ENCODE measurements around the gene DDX18. TPM values are rescaled to one million over a fixed set of nuclear protein-coding genes. Genes with fewer than 3 reads are reported as not detected.
A peak's percentile ranks its signal among the peaks of the same experiment; 100 is the strongest.

DDX18 gene
- total and polyA plus RNA-seq, 2 donors (not counting 3 experiments of a cell fraction or from before 2014, with no cell fraction given) = 15.8 to 50.4 TPM

DNA sequence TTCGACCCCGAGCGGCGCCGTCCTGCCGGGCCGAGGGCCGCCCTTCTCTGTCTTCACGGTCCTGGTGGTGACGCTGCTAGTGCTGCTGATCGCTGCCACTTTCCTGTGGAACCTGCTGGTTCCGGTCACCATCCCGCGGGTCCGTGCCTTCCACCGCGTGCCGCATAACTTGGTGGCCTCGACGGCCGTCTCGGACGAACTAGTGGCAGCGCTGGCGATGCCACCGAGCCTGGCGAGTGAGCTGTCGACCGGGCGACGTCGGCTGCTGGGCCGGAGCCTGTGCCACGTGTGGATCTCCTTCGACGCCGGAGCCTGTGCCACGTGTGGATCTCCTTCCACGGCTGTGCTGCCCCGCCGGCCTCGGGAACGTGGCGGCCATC is 45.0 kb downstream of the DDX18 start:
- BruUV-seq (replicated peaks) = no TSS peak
- dilution Hi-C loops (cut with MboI; ENCODE audit: extremely low pct_ligation_motif_present, low sequenced_read_pairs) = no loop called here

More for the DNA sequence above, 45.0 kb downstream of the DDX18 start:
- FAIRE-seq = no peak
- Histone ChIP-seq H3K79me2 (ENCODE audit: control insufficient read depth, insufficient read depth, low read length) (no peaks in the 10 kb centered on the region), H3K9me1 (replicated peaks; ENCODE audit: control insufficient read depth, extremely low read depth, insufficient read depth, low read length) (no peaks in the 10 kb centered on the region), H3K4me3 (replicated peaks in 1 of 3; ENCODE audit: insufficient read depth in 1 of 3, low read depth in 1 of 3, low read length in 3 of 3) (no peak overlapping the region), H3K27ac (ENCODE audit: insufficient read depth, low read depth, low read length) (no peak overlapping the region), H4K20me1 (replicated peaks; ENCODE audit: control insufficient read depth, extremely low read depth, insufficient read depth, low read length) (no peaks in the 10 kb centered on the region), H3K4me2 (ENCODE audit: insufficient read depth, low read length) (no peak overlapping the region), H3K36me3 (ENCODE audit: control insufficient read depth in 2 of 2, extremely low read depth in 1 of 2, insufficient read depth in 2 of 2, low read length in 2 of 2) (no peaks in the 10 kb centered on the region), H3K9me3 (replicated peaks; ENCODE audit: control insufficient read depth, insufficient read depth, low read length) (no peaks in the 10 kb centered on the region), H2AFZ (ENCODE audit: low read depth, low read length) (no peak overlapping the region), H3K9ac (replicated peaks; ENCODE audit: extremely low read depth, insufficient read depth, low read length) (no peak overlapping the region), H3K4me1 (ENCODE audit: control insufficient read depth, extremely low read depth, insufficient read depth, low read length) (peaks cover 18% of the 10 kb centered on the region), H3K27me3 (ENCODE audit: control insufficient read depth in 2 of 2, insufficient read depth in 2 of 2, low read length in 2 of 2) (peaks cover 7 to 12% of the 10 kb centered on the region in 2 experiments)
- ChIA-PET POLR2A (no interaction called here), CTCF (no interaction called here)
- DNase-seq (ENCODE audit: low read depth, low spot score) = no peak
- TF ChIP-seq, protein P1, sequence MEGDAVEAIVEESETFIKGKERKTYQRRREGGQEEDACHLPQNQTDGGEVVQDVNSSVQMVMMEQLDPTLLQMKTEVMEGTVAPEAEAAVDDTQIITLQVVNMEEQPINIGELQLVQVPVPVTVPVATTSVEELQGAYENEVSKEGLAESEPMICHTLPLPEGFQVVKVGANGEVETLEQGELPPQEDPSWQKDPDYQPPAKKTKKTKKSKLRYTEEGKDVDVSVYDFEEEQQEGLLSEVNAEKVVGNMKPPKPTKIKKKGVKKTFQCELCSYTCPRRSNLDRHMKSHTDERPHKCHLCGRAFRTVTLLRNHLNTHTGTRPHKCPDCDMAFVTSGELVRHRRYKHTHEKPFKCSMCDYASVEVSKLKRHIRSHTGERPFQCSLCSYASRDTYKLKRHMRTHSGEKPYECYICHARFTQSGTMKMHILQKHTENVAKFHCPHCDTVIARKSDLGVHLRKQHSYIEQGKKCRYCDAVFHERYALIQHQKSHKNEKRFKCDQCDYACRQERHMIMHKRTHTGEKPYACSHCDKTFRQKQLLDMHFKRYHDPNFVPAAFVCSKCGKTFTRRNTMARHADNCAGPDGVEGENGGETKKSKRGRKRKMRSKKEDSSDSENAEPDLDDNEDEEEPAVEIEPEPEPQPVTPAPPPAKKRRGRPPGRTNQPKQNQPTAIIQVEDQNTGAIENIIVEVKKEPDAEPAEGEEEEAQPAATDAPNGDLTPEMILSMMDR (IDR thresholded peaks at IDR 0.05; ENCODE audit: extremely low read depth in 1 of 2, insufficient read depth in 1 of 2, low read depth in 1 of 2, low read length in 2 of 2) = no peak
- TF ChIP-seq, protein P2, sequence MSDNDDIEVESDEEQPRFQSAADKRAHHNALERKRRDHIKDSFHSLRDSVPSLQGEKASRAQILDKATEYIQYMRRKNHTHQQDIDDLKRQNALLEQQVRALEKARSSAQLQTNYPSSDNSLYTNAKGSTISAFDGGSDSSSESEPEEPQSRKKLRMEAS (IDR thresholded peaks at IDR 0.05; ENCODE audit: insufficient read depth, insufficient read length) = peak; percentile 9
- intact Hi-C loops (cut with micrococcal nuclease) = loop anchor here (5.0 kb wide), 1 partner anchor 58 kb away; no protein-coding TSS in a partner anchor
